ENCODE data around the gene GFAP.

GRCh38 chr17:44875761-44876160, 39.5 kb downstream of the GFAP start:
- TF ChIP-seq ZBTB7A (IDR thresholded peaks at IDR 0.05; ENCODE audit: low read depth) (no peak), TAF1 (IDR thresholded peaks at IDR 0.05; ENCODE audit: low read depth) (no peak), TEAD4 (IDR thresholded peaks at IDR 0.05) (no peak), FOXM1 (IDR thresholded peaks at IDR 0.05; ENCODE audit: borderline replicate concordance, low read depth) (no peak), EP300 (IDR thresholded peaks at IDR 0.05; ENCODE audit: borderline replicate concordance) (no peak), TCF12 (IDR thresholded peaks at IDR 0.05; ENCODE audit: low read depth) (no peak), USF1 (IDR thresholded peaks at IDR 0.05) (no peak), RAD21 (IDR thresholded peaks at IDR 0.05; ENCODE audit: low read depth) (no peak), CREB1 (IDR thresholded peaks at IDR 0.05; ENCODE audit: low read depth) (no peak), EGR1 (IDR thresholded peaks at IDR 0.05) (no peak)
- TF ChIP-seq, protein P1, sequence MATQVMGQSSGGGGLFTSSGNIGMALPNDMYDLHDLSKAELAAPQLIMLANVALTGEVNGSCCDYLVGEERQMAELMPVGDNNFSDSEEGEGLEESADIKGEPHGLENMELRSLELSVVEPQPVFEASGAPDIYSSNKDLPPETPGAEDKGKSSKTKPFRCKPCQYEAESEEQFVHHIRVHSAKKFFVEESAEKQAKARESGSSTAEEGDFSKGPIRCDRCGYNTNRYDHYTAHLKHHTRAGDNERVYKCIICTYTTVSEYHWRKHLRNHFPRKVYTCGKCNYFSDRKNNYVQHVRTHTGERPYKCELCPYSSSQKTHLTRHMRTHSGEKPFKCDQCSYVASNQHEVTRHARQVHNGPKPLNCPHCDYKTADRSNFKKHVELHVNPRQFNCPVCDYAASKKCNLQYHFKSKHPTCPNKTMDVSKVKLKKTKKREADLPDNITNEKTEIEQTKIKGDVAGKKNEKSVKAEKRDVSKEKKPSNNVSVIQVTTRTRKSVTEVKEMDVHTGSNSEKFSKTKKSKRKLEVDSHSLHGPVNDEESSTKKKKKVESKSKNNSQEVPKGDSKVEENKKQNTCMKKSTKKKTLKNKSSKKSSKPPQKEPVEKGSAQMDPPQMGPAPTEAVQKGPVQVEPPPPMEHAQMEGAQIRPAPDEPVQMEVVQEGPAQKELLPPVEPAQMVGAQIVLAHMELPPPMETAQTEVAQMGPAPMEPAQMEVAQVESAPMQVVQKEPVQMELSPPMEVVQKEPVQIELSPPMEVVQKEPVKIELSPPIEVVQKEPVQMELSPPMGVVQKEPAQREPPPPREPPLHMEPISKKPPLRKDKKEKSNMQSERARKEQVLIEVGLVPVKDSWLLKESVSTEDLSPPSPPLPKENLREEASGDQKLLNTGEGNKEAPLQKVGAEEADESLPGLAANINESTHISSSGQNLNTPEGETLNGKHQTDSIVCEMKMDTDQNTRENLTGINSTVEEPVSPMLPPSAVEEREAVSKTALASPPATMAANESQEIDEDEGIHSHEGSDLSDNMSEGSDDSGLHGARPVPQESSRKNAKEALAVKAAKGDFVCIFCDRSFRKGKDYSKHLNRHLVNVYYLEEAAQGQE (IDR thresholded peaks at IDR 0.05; ENCODE audit: low read depth): no peak
- TF ChIP-seq, protein P2, sequence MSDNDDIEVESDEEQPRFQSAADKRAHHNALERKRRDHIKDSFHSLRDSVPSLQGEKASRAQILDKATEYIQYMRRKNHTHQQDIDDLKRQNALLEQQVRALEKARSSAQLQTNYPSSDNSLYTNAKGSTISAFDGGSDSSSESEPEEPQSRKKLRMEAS (IDR thresholded peaks at IDR 0.05): no peak

Measured in Ishikawa (cell line).